Medulla oblongata (tissue), 1 donor: ENCODE data around the gene SHROOM3.
"Not testable (repeated sequence)": the region's sequence is repeated elsewhere in the genome, so short reads cannot be mapped to it uniquely, and the experiment has no call there.

ENCODE experiments used
- DNase-seq: peaks from one replicate; pipeline ENCODE4 v3.0.0-alpha.2; 2015; ENCODE audit errors: extremely low spot score

The SHROOM3 gene

DNA sequence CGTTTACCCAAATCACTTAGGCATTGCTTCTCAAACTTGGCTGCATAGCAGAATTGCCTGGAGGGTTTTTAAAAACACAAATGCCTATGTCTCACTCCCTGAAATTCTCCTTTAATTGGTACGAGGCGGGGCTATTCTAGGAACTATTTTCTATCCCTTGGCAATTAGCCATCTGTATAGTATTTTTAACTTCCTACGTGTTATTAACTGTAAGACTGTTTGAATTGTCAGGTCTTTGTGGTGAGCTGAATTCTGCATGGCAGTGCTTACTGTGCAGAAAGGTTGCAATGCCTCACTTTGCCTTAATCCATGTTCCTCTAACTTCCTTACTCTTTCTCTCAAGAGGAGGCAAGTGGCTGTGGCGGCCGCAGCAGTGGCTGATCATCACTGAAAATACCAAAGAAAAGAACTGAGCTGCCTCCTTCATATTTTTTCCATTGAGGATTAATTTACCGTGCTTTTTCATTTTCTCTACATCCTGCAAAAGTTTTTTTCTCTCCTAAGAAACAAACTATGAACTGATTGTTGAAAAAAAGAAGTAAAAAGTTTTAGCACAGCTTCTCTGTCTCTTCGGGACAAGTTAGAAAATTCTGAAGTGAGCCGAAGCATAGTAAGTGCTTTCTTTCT lies at the start of gene SHROOM3:
SHROOM3 (plus strand) TSS at position 329 of the 627 bp plus-strand sequence. CDS start 824 bp downstream, outside the sequence.
- no peak for DNase-seq

DNA sequence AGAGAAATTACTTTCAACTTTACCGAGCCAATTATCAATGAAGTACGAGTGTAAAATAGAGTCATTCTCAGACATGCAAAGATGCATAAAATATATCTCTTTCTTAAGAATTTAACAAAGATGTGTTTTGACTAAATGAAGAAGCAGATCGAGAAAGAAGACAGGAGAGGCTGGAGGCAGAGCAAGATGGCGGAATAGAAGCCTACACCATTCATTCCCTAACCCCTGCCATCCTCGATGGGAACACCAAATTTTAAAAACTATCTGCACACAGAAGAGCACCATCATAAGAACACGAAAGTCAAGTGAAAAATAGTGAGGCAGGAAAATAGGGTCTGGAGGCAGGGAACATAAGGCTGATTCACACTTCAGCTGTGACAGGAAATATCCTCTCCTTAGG lies 49.1 kb upstream of the SHROOM3 start:
- DNase-seq: no peak

DNA sequence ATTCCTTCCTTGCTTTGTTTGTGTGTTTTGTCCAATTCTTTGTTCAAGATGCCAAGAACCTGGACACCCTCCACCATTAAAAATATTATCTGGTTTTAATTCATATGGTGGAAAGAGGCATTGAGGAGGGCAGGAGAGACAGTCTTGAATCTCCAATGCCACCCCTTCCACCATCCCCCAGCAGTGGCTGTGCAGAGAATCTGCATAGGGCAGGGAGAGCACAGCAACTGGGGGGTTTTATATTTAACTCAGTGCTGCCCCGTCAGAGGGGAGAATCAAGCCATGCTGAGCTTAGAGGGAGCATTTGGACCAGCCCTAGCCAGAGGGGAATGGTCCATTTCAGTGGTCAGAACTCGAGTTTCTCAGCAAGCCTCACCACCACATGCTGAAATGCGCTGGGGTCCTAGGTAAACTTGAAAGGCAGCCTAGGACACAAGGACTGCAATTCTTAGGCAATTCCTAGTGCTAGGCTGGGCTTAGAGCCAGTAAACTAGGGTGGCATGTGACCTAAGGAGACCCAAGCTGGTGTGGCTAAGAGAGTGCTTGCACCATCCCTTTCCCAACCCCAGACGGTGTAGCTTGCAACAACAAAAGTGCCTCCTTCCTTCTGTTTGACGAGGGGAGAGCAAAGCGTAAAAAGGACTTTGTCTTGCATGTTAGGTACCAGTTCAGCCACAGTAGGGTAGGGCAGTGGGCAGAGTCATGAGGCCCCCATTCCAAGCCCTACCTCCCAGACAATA lies 48.3 kb upstream of the SHROOM3 start:
- no peak for DNase-seq

DNA sequence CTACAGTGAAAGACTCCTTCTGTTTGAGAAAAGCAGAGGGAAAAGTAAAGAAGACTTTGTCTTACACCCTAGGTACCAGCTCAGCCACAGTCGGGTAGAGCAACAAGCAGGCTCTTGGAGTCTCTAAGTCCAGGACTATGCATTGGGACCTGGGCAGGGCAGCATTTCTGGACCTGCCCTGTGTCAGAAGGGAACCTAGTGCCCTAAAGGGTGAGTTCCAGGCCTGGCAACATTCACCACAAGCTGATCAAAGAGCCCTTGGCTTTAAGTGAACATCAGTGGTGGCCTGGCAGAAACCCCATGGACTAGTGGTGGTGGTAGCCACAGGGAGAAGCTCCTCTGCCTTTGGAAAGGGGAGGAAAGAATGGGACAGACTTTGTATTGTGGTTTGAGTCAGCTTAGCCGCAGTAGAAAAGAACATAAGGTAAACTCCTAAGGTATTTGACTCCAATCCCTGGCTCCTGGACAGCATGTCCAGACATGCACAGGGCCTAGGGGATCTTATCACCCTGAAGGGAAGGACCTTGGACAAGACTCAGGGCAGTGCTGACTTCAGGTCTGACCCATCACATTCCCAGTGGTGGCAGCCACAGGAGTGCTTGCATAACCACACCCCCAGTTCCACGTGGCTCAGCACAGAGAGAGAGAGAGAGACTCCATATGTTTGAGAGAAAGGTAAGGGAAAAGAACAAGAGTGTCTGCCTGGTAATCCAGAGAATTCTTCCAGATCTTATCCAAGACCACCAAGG lies 46.7 kb upstream of the SHROOM3 start:
- DNase-seq: no peak

DNA sequence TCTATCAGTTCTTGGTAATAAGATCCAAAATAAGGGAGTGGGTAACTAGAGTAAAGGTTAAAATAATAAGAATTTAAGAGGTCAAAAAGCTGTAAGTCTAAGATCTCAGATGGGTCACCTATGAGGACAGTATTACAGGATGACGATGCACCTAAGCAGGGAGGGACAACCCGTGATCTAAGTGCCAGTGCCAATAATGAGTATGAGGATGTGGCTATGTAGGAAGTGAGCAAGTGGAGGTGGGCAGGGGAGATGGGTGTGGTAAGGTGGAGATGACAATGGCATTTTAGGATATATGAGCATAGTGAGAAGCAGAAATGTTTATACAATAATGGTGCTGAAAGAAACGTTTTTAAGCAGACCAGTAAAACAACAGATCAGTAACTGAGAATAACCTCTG lies 33.4 kb upstream of the SHROOM3 start:
- no peak for DNase-seq

DNA sequence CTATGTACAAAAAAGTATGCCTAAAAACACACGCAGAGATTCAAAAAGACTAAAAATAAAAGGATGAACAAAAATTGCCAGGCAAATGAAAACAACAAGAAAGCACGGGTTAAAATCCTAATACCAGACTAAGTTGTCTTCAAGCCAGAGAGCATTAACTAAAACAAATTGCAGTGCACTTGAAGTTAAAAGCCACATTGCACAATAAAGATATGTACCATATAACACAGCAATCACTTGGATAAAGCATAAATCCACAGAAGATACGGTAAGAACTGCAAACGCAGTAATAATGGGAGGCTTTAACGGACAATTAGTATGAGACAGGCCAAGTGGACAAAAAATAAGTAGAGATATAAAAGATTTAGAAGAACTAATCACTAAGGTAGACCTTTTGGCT lies 28.9 kb upstream of the SHROOM3 start:
- no peak for DNase-seq

DNA sequence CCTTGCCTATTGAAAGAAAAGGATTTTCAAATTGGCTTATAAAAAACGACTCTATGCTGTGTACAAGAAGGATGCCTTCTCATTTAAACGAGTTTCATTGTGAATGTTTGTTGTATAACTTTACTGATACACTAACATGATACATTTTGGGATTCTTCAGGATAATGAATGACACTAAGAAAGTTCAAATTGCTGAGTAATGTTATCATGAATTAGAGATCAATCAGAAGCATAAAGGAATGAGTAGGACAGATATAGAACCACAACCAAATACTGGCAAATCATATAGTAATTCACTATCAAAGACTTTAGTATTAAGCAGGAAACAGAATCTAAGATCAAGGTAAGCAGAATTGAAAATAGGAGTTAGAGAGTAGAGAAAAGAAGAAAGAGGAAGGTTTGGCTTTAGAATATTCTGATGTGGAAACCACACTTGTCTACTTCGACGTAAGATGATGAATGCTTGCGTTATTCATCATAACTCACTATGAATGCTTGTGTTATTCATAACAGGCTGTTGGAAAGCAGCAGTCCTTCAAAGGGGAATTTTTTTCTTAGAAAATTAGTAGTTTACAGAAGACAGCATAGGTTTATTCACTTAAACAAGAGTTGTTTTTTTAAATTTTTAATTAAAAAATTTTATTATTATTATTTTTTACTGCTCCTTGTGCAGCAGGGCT lies 27.4 kb upstream of the SHROOM3 start:
- DNase-seq: no peak

DNA sequence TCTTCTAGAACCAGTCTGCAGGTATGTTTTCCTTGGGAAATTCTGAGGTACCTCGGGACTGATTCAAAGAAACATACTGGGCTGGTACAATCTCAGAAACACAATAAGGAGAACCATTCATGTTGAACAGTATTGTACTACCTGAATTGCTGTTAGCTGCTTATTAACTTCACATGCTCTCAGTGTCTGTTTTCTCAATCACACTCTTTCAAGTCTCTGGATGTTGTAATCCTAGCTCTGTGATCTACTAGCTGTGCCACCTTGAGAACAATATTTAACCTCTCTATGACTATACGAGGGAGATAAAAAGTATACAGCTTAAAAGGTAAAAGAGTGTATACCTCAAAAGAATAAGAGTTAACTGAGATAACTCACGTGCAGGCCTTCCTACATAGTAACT lies 24.4 kb upstream of the SHROOM3 start:
- no peak for DNase-seq

DNA sequence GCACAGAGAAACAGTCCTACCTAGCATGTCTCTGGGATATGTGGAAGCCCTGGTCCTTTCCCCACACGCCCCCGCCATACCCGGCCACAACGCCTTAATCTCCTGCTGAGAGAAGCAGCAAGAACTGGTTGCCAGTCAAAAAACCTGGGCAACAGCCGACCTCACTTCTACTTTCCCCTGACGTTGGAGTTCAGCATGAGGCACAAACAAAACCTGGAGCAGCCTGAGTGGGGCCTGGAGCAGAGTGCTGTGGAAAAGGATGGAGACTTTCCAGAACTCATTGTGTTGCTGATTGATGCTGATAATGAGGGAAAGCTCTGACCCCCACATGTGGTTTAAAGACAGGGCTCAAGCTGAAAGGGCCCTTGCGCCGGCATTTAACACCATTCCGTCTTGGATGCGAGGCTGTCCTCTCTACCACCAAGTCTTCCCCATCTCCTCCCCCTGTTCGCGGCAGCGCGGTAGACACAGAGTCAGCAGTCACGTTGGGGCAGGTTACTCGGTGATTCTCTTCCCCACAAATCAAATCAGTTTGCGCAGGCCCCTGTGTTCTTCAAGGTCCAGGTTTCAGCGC lies 14.8 kb upstream of the SHROOM3 start:
- no peak for DNase-seq

DNA sequence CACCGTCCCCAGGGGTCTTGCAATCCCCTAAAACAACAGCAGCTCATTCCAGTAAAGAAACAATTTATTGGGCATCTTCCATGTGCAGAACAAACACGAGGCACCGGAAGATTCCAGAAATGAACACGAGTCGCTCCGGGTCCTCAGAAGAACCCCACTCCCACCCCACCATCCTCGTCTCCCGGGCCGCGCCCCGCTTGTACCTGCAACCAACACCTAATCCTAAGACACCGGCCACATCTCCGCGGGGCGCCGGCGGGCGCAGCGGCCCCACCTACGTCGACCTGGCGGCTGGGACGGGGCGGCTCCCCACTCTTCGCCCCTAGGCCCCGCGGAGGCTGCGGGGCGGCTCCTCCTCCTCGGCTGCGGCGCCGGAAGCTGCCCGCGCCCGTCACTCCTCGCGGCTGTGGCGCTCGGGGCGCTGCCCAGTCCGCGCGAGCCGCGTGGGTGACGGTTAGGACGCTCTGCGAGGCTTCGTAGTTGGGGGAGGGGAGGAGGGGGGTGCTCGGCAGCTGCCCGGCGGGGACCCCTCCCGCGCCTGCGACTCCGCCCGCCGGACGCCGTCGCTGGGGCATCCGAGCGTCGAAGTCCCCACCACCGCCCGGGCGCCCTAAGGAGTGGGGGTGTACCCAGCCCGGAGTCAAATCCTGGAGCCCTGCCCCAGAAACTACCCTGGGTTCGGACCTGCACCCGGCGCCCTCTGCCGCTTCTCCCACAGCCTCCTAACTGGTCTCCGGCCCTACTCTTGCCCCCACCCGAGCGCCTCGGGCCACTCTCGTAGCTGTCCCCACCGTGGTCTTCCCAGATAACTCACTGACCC lies 14.1 kb upstream of the SHROOM3 start, which contains the start of gene CCDC158:
CCDC158 (minus strand) TSS at position 380 of the 820 bp plus-strand sequence. CDS start 17,934 bp downstream, outside the sequence.
- DNase-seq: no peak

DNA sequence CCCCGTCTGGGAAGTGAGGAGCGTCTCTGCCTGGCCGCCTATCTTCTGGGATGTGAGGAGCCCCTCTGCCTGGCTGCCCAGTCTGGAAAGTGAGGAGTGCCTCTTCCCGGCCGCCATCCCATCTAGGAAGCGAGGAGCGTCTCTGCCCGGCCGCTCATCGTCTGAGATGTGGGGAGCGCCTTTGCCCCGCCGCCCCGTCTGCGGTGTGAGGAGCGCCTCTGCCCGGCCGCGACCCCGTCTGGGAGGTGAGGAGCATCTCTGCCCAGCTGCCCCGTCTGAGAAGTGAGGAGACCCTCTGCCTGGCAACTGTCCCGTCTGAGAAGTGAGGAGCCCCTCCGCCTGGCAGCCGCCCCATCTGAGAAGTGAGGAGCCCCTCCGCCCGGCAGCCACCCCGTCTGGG lies 11.9 kb upstream of the SHROOM3 start:
- DNase-seq: not testable (repeated sequence)

DNA sequence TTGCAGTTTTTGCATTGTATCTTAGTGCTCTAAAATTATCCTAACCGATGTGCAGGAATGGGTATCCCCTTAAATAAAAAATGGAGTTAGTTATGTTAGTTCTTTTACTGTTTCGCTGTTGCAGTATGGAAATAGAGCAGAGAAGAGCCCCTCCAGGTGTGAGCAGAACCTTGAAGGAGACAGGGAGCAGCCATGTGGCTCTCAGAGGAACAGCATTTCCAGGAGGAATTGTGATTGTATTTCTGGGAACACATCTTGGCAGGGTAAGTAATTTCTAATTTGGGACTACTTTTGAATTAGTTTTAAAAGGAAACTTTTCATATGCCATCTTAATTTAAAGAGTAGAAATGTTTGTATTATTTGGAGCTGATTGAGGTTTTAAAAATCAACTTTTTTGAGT lies 8.8 kb upstream of the SHROOM3 start:
- no peak for DNase-seq

DNA sequence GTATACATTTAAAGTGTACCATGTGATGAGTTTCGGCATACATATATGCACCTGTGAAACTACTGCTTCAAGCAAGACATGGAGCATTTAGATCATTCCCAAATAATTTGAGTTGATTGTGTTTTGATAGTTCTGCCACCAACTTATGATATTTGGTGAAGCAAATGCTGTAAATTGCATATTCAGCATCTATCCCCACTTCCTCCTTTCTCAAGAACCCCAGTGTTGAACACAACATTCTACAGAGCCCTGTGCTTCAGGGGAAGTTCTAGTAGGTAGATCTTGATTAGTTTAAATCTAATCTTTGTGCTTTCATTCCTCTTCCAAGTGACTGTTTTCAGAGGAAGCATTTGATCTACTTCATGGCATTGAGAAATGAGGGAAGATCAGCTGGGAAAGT lies 5.4 kb upstream of the SHROOM3 start:
- DNase-seq: no peak

DNA sequence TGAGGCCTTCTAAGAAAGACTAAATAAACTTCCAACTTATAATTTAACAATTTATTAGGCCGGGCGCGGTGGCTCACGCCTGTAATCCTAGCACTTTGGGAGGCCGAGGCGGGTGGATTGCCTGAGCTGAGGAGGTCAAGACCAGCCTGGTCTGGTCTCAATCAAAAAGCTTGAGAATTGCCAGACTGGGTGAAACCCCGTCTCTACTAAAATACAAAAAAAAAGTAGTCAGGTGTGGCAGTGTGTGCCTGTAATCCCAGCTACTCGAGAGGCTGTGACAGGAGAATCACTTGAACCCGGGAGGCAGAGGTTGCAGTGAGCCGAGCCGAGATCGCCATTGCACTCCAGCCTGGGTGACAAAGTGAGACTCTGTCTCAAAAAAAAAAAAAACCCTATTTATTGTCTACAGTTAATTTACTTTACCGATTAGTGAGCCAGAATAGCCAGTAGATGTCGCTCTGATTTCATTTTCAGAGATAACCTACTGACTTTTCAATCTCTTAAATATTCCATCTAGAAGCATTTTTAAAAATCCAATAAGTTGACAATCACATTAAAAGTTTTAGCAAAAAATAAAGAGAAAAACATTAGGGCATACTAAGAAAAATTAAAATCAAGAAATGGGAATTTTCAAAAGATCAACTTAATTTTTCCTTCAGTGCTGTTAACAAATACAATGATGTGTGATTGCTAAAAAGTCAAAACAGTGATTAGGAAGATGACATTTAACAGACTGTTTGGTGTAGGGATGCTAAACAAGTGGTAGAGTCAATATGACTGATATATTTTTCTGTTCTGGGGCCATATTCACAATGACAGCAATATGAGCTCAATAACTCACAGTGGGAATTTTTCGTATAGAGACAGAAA lies 4.3 kb upstream of the SHROOM3 start:
- DNase-seq: peak; percentile 77

DNA sequence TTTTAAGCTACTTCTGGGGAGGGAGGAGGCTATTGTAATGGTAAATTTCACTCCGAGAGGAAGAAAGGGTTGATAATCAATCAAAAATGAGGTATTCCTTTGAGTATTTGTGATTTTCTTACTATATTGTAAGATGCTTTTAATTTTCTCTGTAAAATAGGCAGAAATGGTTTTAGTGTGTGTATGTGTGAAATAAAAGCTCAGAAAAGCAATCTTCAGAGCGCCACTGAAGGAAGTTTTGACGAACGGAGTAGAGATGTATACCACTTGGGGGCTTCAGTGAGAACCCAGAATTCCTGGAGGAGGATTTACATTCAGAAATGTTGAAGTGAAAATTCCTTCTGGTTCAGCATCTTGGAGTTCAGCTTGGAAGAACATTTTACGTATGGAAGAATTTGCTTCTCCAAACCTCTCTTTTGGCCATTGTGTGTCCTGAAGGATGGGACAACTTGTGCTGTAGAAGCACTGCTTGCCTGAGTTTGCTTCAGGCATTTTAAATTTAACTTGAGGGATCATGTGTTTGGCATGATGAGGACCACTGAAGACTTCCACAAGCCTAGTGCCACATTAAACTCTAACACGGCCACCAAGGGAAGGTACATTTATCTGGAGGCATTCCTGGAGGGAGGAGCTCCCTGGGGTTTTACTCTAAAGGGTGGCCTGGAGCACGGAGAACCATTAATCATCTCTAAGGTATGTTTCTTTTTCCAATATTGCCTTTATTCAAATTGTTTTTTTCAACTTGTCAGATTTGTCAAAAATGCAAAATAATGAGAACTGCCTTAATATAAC lies 695 bp downstream of the SHROOM3 start:
- DNase-seq: no peak

DNA sequence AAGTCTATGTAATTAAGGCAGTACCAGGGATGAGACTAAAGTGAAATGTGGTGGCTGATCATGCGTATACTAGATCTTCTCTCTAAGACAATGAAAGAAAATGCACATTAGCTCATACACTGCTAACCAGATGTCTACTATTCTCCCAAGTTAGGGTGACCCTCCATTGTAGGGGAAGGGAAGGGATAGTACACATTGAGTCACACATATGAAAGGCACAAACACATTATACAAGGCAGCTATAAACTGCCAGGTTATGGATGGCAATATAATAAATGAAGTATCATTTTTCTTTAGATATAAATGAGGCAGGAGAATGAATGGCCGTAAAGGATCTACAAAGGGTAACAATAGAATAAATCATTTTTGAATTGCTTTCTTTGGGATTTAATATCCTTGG lies 4.5 kb downstream of the SHROOM3 start:
- no peak for DNase-seq

DNA sequence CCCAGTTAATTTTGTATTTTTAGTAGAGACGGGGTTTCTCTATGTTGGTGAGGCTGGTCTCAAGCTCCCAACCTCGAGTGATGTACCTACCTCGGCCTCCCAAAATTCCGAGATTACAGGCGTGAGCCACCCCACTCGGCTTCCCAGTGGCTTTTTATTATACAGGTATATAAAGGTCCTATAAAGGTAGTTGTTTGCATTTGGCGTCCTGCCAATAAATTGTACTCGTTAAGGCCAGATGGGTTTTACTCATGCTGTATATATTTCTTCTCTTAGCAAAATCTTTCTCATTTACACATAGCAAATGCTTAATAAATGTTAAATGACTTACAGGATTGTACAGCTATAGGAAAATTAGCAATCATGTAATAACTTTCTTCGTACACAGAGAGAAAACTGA lies 6.9 kb downstream of the SHROOM3 start:
- DNase-seq: no peak

DNA sequence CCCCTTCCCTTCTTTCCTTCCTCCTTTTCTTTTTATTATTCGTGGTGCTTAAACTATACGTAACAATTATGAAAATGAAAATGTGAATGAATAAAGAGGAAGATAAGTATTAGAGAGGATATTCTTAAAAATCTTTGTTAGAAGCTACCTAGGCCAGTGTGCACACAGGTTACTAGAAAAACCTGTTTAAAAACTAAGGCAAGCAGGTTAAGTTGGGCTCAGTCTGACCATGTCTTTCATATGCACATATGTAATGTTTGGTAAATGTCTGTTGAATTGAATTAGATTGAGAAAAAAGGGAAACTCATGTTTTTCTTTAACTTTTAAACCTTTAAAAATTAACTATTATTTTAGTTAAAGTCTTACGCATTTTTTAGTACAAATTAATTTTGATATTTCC lies 7.8 kb downstream of the SHROOM3 start:
- DNase-seq: no peak

DNA sequence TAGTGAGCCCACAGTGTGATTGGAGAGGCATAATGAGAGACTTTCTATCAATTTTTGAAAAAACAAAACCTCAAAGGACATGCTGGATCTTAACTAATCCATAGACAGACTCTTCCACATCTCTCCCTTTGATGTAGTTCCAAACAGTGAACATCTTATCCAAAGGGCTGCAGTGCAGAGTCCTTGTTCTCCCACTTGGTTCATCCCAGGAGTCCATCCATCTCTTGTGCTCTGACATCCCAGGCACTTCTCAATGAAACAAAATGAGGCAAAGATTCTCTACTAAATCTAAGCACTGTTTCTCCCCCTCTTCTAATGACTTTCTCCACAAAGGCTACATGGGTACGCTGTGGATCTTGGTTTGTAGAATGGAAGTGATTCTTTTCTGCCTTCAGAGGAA lies 8.3 kb downstream of the SHROOM3 start:
- DNase-seq: no peak
